Measurements from ENCODE around the gene C16orf78. TPM values are rescaled to one million over a fixed set of nuclear protein-coding genes. Genes with fewer than 3 reads are reported as not detected.

C16orf78 gene
- total and polyA plus RNA-seq, 5 donors, result not detected

DNA sequence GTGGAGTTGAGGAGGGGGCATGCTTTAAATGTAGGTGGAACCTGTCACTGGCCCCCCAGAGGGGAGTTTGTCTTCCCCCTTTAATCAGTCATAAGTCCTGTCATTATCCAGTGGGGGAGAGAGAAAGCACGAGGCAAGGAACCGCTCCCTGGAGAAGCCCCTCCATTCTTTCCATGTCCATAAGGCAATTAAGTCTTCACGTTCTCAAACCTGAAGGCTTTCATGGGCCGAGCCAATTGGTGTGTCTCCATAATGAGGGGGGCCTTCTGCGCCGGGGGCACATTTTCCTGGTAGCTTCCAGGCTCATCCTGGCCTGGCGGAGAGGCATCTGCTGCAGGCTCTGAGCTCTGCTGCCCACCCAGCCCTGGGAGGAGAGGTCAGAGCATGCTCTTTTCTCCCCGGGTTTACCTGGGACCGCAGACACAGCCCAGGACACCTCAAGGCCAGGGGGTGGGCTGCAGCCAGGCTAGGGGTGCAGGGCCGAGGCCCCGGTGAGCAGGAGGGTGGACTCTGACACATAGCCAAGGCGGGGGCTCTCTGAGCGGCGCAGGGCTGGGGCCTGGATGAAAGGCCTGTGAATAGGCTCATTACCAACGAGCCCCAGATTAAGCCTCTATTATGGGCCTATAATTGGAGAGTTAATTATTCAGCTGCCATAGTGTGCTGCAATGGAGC, 42.5 kb downstream of the C16orf78 start:
- Histone ChIP-seq H3K27me3 (ENCODE audit: control insufficient read depth, insufficient read depth) (no peaks in the 10 kb centered on the region), H3K4me3 (ENCODE audit: low read length) (no peak overlapping the region), H3K9me3 (ENCODE audit: control insufficient read depth, low read length) (no peaks in the 10 kb centered on the region), H3K27ac (ENCODE audit: low read length) (no peak overlapping the region), H3K4me1 (ENCODE audit: control insufficient read depth, insufficient read depth, low read length) (no peaks in the 10 kb centered on the region)
- ATAC-seq, result no peak
- WGBS, result 87% methylated on average over 15 of the region's 15 CpGs
- intact Hi-C loops (cut with DNase I), result loop anchor here in 1 of 4 donors (10.0 kb wide), 1 partner anchor 59 kb away; no protein-coding TSS in a partner anchor
- no peak for DNase-seq

DNA sequence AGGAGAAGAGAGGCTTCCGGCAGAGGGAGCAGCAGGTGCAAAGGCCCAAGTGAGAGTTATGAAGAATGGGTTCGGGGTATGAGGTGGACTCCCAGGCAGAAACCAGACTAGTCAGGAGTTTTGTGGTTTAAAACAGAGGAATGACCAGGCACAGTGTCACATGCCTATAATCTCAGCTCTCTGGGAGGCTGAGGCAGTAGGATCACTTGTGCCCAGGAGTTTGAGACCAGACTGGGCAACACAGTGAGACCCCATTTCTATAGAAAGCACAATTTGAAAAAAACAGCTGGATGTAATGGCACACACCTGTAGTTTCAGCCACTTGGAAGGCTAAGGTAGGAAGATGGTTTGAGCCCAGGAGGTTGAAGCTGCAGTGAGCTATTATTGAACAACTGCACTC, 43.8 kb downstream of the C16orf78 start:
- WGBS, result 86% methylated on average over 2 of the region's 2 CpGs
- ATAC-seq, result no peak
- H3K9me3 ChIP-seq (ENCODE audit: control insufficient read depth, low read length), result no peaks in the 10 kb centered on the region

DNA sequence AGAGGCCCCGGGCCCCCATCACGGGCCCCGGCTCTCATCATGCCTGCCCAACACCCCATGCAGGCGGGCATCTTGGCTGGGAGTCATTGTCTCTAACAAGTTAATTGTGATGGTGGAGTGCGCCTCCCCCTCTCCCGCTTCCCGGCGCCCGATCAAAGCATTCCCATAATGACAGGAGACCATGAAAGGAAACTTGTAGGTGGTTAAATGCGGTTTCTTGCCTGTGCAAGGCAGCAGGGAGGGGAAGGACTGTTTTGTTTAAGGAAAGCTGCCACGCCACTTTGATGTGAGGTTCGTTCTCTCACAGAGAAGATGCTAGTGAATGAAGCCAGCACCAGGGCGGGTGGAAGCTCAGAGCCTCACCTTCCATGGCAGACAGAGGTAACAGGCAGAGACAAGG, 45.4 kb downstream of the C16orf78 start:
- no peak for DNase-seq

More for the DNA sequence above, 43.8 kb downstream of the C16orf78 start:
- intact Hi-C loops (cut with DNase I), result loop anchor here in 1 of 4 donors (10.0 kb wide), 1 partner anchor 57 kb away; no protein-coding TSS in a partner anchor
- no peaks in the 10 kb centered on the region for H3K4me1 ChIP-seq (ENCODE audit: control insufficient read depth, insufficient read depth, low read length)
- H3K4me3 ChIP-seq (ENCODE audit: low read length), result no peak overlapping the region
- H3K27ac ChIP-seq (ENCODE audit: low read length), result no peak overlapping the region
- no peaks in the 10 kb centered on the region for H3K27me3 ChIP-seq (ENCODE audit: control insufficient read depth, insufficient read depth)
- no peak for DNase-seq

DNA sequence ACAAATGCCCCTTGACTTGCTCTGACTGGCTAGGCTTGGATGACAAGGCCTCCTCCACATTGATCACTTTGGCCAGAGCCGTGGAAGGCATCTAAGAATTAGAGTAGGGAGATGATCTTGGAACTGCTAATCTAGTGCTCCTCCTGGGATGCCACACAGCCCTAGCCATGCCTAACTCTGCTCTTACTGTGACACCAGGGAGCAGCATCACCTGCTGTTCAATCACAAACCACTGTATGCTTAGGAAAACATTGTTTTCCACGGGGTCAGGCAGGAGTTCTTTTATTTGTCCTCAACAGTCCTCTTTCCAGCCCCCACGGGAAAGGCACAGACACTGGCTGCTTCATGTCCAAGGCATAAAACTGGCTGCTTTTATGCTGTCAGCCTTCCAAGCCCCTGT, 46.3 kb downstream of the C16orf78 start:
- Histone ChIP-seq H3K4me3 (ENCODE audit: low read length) (no peak overlapping the region), H3K27ac (ENCODE audit: low read length) (no peak overlapping the region), H3K27me3 (ENCODE audit: control insufficient read depth, insufficient read depth) (no peaks in the 10 kb centered on the region), H3K4me1 (ENCODE audit: control insufficient read depth, insufficient read depth, low read length) (no peaks in the 10 kb centered on the region), H3K9me3 (ENCODE audit: control insufficient read depth, low read length) (no peaks in the 10 kb centered on the region)
- intact Hi-C loops (cut with DNase I), result loop anchor here in 1 of 4 donors (10.0 kb wide), 1 partner anchor 55 kb away; no protein-coding TSS in a partner anchor
- DNase-seq (no peak), ATAC-seq (no peak)
- whole genome bisulfite sequencing, result 53% methylated on average over 3 of the region's 3 CpGs

More for the DNA sequence above, 45.4 kb downstream of the C16orf78 start:
- no peaks in the 10 kb centered on the region for H3K9me3 ChIP-seq (ENCODE audit: control insufficient read depth, low read length)
- 74% methylated on average over 13 of the region's 13 CpGs for WGBS
- no peaks in the 10 kb centered on the region for H3K27me3 ChIP-seq (ENCODE audit: control insufficient read depth, insufficient read depth)
- H3K4me1 ChIP-seq (ENCODE audit: control insufficient read depth, insufficient read depth, low read length), result no peaks in the 10 kb centered on the region
- no peak overlapping the region for H3K27ac ChIP-seq (ENCODE audit: low read length)
- H3K4me3 ChIP-seq (ENCODE audit: low read length), result no peak overlapping the region
- ATAC-seq, result no peak
- intact Hi-C loops (cut with DNase I), result loop anchor here in 1 of 4 donors (10.0 kb wide), 1 partner anchor 56 kb away; no protein-coding TSS in a partner anchor

DNA sequence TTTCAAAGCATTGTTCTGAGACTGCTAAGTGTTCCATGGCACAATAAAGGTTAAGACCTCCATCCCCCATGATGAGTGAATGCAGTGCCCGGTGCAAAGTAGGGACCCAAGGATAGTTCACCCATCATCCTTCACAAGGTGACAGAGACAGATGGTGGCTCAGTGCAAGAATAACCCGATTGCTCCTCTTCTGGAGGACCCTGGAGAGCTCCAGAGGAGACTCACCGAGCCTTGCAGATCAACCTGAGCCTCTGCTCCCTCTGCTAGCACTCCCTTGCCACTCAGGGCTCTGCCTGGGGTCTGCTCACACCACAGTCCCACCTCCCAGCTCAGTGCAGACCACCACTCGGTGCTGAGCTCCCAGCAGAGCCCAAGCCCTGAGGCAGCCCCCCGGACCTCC, 49.3 kb downstream of the C16orf78 start:
- ATAC-seq, result no peak
- H3K4me3 ChIP-seq (ENCODE audit: low read length), result no peak overlapping the region
- WGBS, result 53% methylated on average over 5 of the region's 5 CpGs

DNA sequence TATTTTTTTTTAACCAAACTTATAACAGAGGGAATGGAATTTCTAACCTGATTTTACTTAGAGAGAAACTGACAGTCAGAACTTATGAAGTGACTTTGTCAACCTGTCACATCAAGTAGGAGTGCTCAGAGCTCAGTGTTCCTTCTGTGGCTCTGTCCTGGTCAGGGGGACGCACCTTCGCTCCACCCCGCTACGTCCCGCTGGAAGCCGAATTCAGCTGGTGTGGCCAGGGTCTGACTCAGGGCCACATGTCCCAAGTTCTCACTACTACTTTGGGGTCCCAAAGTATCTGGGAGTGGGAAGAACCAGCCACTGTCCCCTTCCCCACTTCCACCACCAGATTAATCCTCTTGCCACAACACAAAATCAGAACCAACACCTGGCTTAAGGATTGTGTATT, 51.4 kb downstream of the C16orf78 start:
- no peak for ATAC-seq
- intact Hi-C loops (cut with DNase I), result no loop called here
- Histone ChIP-seq H3K27me3 (ENCODE audit: control insufficient read depth, insufficient read depth) (no peaks in the 10 kb centered on the region), H3K27ac (ENCODE audit: low read length) (no peak overlapping the region), H3K4me3 (ENCODE audit: low read length) (no peak overlapping the region), H3K4me1 (ENCODE audit: control insufficient read depth, insufficient read depth, low read length) (no peaks in the 10 kb centered on the region), H3K9me3 (ENCODE audit: control insufficient read depth, low read length) (no peaks in the 10 kb centered on the region)
- 93% methylated on average over 6 of the region's 6 CpGs for WGBS
- DNase-seq, result no peak

More for the DNA sequence above, 49.3 kb downstream of the C16orf78 start:
- Histone ChIP-seq H3K9me3 (ENCODE audit: control insufficient read depth, low read length) (no peaks in the 10 kb centered on the region), H3K27ac (ENCODE audit: low read length) (no peak overlapping the region), H3K4me1 (ENCODE audit: control insufficient read depth, insufficient read depth, low read length) (no peaks in the 10 kb centered on the region), H3K27me3 (ENCODE audit: control insufficient read depth, insufficient read depth) (no peaks in the 10 kb centered on the region)
- no peak for DNase-seq
- intact Hi-C loops (cut with DNase I), result no loop called here

DNA sequence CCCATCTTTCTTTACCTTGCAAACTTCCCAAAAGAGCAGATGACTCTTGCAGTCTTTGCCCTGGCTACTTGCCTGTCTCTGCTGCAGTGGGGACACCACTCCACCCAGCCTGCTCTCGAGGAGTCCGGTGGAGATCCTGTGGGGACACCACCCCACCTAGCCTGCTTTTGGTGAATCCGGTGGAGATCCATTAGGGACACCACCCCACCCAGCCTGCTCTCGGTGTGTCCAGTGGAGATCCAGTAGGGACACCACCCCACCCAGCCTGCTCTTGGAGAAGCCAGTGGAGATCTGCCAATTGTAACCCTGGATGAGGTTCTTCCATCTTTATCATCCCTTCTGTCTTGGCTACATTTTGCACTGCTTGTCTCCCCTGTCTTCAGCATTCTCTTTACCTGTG, 54.2 kb downstream of the C16orf78 start:
- Histone ChIP-seq H3K4me3 (ENCODE audit: low read length) (no peak overlapping the region), H3K4me1 (ENCODE audit: control insufficient read depth, insufficient read depth, low read length) (no peaks in the 10 kb centered on the region), H3K27me3 (ENCODE audit: control insufficient read depth, insufficient read depth) (no peaks in the 10 kb centered on the region), H3K27ac (ENCODE audit: low read length) (no peak overlapping the region), H3K9me3 (ENCODE audit: control insufficient read depth, low read length) (no peaks in the 10 kb centered on the region)
- ATAC-seq (no peak), DNase-seq (no peak)
- 91% methylated on average over 4 of the region's 4 CpGs for WGBS
- intact Hi-C loops (cut with DNase I), result no loop called here

DNA sequence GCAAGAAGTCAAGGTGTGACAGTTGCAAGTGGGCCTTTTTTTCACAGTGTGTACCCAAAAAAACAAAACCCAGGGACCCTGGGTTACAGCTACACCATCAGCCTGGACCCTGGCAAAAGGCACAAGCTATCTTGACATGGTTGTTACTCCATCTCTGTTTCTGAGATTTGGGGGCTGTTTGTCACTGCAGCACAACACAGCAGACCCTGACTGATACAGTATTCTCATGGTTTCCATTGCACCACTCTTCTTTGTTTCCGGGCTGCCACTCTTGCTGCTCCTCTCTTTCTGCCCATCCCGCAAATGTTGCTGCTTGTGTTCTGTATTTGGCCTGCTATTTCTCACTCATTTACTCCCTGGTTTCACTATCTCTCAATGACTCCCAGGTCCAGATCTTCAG, 55.2 kb downstream of the C16orf78 start:
- Histone ChIP-seq H3K4me3 (ENCODE audit: low read length) (no peak overlapping the region), H3K9me3 (ENCODE audit: control insufficient read depth, low read length) (no peaks in the 10 kb centered on the region), H3K27ac (ENCODE audit: low read length) (no peak overlapping the region), H3K27me3 (ENCODE audit: control insufficient read depth, insufficient read depth) (no peaks in the 10 kb centered on the region), H3K4me1 (ENCODE audit: control insufficient read depth, insufficient read depth, low read length) (no peaks in the 10 kb centered on the region)
- 94% methylated on average over 2 of the region's 2 CpGs for WGBS
- no peak for ATAC-seq
- intact Hi-C loops (cut with DNase I), result no loop called here
- no peak for DNase-seq

DNA sequence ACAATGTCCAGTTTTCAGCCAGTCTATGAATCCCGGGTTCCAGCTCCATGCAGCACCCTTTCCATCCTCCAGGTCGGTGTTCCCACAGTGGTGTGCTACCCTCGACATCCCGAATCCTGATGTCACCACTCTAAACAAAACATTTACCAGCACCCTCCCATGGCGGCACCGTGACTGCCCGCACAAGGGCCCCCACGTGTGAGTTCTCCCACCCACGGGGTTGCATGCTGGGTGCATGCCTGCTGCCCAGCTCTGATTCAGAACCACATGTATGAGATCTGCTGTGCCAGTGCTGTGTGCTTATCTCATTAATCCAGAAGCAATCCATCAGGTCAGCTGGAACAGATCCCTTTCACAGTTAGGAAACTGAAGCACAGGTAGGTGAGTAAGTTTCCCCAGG, 57.4 kb downstream of the C16orf78 start:
- intact Hi-C loops (cut with DNase I), result no loop called here
- WGBS, result 83% methylated on average over 9 of the region's 9 CpGs

DNA sequence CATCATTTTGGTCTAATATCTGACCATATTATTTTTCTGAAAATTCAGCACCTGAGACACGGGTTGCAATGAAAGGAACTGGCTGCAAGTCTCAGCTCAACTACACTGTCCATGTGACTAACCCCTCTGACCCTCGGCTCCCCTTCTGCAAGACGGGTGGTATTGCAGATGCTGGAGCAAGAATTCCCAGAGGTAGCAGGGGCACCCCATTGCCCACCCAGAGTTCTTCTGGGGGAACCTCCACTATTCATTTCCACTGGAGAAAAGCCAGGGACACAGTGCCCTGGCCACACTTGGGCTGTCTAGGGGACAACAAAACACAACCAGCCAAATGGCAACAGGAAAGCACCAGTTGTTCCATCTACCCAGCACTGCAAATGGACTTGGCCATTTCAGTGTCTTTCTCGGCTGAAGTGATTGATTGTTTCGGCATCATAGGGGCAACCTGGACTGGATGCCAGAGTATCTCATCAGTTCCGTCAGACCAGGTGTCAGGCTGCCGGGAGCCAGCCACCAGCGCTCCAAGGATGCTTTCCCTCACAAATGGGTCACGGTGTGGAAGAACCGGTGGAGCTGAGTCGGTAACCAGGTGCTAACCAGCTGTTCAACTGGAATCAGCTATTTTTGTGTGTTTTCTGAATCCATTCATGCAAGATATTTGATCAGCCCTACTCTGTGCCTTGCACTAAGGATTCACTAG, 58.1 kb downstream of the C16orf78 start:
- WGBS, result 80% methylated on average over 11 of the region's 11 CpGs
- intact Hi-C loops (cut with DNase I), result no loop called here
- Histone ChIP-seq H3K9me3 (ENCODE audit: control insufficient read depth, low read length) (no peaks in the 10 kb centered on the region), H3K4me3 (ENCODE audit: low read length) (no peak overlapping the region), H3K27ac (ENCODE audit: low read length) (no peak overlapping the region), H3K4me1 (ENCODE audit: control insufficient read depth, insufficient read depth, low read length) (no peaks in the 10 kb centered on the region), H3K27me3 (ENCODE audit: control insufficient read depth, insufficient read depth) (no peaks in the 10 kb centered on the region)
- DNase-seq, result no peak
- no peak for ATAC-seq

More for the DNA sequence above, 57.4 kb downstream of the C16orf78 start:
- Histone ChIP-seq H3K9me3 (ENCODE audit: control insufficient read depth, low read length) (no peaks in the 10 kb centered on the region), H3K27me3 (ENCODE audit: control insufficient read depth, insufficient read depth) (no peaks in the 10 kb centered on the region), H3K4me3 (ENCODE audit: low read length) (no peak overlapping the region), H3K4me1 (ENCODE audit: control insufficient read depth, insufficient read depth, low read length) (no peaks in the 10 kb centered on the region), H3K27ac (ENCODE audit: low read length) (no peak overlapping the region)
- DNase-seq (no peak), ATAC-seq (no peak)

DNA sequence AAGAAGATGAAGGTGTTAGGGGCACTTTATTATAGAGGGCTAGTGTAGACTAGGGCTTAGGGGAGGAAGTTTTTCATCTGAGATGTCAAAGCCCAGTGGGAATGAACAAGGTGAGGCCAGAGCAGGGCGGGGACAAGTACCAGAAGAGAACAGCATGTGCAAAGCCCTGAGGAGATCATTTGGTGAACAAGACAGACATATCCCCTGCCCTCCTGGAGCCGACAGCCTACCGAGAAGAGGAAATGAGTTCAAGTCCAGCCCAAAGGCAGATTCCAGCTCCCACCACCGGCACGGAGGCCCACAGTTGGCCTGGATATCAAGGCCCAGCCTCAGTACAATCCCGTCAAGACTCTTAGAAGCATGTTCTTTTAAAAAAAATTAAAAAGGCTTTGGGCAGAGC, 61.1 kb downstream of the C16orf78 start:
- 92% methylated on average over 6 of the region's 6 CpGs for WGBS
- H3K27ac ChIP-seq (ENCODE audit: low read length), result no peak overlapping the region
- no peak for DNase-seq
- ATAC-seq, result no peak
- no peaks in the 10 kb centered on the region for H3K4me1 ChIP-seq (ENCODE audit: control insufficient read depth, insufficient read depth, low read length)
- H3K27me3 ChIP-seq (ENCODE audit: control insufficient read depth, insufficient read depth), result no peaks in the 10 kb centered on the region
- H3K4me3 ChIP-seq (ENCODE audit: low read length), result no peak overlapping the region
- intact Hi-C loops (cut with DNase I), result no loop called here
- no peaks in the 10 kb centered on the region for H3K9me3 ChIP-seq (ENCODE audit: control insufficient read depth, low read length)
